ENCODE data around the gene NARS2.

NARS2 gene

DNA sequence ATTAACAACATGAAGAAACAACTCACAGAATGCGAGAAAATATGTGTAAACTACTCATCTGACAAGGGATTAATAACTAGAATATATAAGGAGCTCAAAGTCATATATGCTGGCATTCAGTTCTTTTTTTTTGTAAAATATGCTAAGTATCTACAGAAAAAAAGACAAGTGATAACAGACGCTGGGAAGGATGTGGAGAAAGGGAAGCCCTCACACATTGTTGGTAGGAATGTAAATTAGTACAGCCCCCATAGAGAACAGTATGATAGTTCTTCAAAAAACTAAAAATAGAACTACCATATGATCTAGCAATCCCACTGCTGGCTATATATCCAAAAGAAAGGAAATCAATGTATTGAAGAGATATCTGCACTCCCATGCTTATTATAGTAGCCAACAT is 170.9 kb downstream of the NARS2 start:
- DNase-seq: no peak

DNA sequence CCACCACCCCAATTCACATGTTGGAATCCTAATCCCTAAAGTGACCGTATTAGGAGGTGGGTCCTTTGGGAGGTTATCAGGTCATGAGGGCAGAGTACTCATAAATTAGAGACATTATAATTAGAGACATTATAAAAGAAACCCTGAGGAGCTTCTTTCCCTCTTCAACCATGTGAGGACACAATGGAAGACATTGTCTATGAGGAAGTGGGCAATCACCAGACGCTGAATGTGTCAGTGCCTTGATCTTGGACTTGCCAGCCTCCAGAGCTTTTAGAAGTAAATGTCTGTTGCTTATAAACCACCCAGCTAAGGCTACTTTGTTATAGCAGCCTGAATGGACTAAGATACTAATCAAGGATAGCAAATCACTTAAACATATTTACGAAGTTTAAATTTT is 171.8 kb downstream of the NARS2 start:
- DNase-seq: no peak

DNA sequence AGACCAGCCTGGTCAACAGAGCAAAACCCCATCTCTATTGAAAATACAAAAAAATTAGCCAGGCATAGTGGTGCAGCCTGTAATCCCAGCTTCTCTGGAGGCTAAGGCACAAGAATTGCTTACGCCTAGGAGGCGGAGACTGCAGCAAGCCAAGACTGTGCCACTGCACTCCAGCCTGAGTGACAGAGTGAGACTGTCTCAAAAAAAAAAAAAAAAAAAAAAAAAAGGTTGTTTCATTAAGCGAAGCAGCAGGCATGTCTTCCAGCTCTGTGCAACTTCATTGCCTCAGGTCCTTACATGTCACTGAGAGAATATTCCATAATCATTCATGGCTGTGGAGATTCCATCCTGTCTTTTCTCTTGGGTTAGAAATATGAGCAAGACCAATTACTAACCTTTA is 174.0 kb downstream of the NARS2 start:
- DNase-seq: no peak

DNA sequence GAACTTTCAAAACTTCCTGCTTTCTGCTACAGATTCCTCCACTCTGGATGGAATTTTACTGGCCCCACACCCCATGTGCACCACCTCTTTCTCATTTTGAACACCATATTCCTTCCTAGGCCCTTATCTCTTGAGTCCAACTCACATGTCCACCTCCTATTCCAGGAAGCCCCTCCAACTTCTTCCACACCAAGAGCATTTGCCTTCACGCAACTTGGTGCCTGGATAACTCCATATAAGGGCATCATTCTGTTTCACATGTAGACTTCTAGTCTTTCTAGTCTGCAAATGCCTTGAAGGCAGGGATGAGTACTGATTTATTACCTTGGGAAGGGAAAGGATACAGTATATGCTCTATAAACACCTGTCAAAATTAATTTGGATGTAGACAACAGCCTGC is 174.5 kb downstream of the NARS2 start:
- no peak for DNase-seq

DNA sequence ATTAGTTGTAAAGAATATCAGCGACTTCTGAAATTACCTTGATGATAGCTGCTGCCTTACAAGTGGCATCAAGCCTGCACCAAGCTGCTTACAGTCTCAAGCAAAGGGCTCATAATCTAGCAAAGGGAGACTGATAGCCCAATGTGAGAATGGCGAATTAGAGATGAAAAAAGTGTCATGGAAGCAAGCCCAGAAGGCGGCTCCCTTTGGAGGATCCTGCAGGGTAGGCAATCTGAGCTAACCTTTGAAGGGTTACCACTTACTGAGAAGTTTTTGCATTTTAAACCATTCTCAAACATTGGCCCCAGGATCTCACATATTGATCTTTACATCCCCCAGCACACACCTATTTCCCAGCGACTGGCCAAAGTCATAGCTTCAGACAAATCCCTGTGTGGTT is 175.5 kb downstream of the NARS2 start:
- no peak for DNase-seq

DNA sequence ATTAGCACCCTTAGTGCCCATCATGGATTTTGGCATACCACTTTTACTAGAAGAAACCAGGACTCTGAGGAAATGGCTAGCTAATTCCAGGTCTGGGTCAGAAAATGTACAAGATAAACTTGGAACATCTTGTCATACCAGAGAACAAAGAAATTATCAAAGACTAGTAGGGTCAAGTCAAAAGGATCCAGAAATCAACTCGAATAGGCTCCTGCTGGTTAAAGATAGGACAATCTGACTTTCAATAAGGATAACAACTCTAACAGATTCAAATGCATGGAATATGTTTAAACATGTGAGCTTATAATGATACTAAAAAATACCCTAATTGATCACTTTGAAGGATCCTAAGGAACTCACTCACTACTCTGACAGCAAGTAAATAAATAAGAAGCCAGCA is 175.9 kb downstream of the NARS2 start:
- no peak for DNase-seq

DNA sequence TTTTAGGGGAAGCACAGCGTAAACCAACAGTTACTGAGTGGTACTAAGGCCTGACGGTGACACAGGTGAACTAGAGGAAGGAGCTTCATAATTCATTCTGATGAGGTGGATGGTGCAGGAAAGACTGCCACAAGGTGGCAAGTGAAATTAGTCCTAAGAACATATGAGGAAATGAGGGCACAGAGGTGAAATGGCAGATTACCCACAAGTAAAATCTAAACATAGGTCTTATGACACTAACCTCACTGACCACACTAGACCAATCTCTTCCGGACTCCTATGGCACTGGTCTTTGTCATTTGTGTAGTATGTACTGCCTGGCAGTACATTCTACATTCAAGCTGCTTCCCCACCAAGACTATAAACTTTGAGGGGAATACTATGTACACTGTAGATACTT is 177.3 kb downstream of the NARS2 start:
- DNase-seq: no peak

DNA sequence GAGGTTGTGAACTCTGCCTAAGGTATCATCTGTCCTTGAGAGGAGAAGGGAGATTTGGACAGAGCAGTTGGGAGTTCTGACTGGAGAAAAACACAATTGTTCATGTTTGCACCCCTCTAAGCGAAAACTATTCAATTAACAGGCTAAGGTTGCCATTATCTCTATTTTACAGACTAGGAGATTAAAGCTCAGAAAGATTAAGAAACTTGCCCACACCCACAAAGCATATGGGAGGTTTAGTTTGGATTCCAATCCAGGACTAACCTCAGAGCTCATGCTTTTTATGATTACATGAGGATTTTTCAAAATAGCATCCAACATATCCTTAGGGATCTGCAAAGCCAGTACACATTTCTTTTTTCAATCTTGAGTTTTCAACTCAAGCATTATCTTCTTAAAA is 179.1 kb downstream of the NARS2 start:
- no peak for DNase-seq

DNA sequence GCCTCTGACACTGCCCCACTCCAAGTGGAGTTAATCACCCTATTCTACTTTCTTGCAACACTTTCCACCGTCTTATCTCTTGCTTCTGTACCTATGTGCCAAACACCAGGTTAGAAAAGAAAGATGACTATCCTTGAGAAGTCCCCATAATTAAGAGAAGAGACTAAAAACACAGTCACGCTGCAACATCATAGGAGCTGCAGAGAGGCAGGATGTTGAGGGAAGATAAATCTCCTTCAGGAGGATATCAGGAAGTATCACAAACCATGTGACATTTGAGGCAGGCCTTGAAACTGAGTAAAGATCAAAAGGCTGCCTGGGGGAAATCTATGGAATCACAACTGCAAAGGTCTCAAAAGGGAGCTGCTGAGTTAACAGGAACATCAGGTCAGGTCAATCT is 181.8 kb downstream of the NARS2 start:
- DNase-seq: no peak

DNA sequence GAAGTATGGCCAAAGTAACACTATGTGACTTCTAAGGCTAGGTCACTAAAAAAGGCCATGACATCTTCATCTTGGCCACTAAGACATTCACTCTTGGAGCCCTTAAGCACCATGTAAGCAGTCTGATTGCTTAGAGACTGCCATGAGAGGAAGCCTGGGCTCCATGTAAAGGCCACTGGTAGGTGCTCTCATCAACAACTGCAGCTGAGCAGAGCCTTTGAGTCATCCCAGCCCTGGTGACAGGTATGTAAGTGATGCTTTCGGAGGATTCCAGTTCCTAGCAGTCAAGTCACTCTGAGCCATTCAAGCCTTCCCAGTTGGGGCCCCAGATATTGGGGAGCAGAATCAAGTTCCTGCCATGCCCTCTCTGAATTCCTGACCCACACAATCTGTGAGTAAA is 183.2 kb downstream of the NARS2 start:
- DNase-seq: no peak

DNA sequence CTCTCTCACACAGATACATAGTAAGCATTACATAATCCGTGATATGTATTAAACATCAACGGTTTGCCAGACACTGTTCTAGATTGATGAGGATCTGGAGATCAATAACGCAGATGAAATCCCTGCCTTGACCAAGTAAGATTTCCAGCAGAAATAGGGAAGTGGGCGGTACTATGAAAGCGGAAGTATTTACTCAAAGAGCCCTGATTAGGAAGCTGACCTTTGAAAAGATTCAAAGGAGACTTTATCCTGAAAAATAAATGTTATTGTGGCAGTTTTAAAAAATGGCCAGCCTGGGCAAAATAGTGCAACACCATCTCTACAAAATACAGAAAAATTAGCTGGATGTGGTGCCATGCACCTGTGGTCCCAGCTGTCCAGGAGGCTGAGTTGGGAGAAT is 183.9 kb downstream of the NARS2 start:
- no peak for DNase-seq

DNA sequence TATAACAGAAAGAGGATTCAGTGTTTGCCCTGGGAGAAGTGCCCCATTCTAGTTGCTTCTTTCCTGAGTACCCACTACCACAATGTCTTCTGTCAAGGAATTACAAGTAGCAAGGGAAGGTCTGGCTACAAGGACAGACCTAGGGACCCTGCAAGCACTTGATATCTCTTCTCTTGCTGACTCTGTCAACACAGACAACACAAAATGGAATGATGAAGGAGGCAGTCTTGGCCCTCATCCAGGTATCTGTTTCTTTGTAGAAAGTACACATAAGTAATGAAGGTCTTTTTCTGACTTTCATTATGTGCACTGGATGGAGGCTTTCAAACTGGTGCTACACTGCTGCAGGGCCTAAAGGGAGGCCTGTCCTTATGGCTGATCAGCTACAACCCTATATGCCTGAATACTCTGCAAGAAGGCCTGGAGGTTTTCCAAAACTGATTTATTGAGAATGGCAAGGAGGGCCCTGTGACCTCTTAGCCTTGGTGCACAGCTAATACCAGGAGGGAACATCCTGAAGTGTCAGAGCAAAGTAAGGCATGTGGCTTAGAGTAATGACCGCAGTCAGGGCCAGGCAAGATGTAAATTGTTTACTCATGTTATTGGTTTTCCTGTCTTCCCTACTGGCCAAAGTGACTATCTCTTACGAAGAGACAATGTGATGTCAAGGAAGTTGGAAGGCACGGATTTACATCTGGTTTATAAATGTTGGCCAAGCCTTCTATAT is 188.3 kb downstream of the NARS2 start:
- DNase-seq: no peak
